Naive thymus-derived CD8-positive, alpha-beta T cell (primary cell): ENCODE results near the gene PHTF2. TPM values are rescaled to one million over a fixed set of nuclear protein-coding genes. Genes with fewer than 3 reads are reported as not detected.

Source experiments
- ATAC-seq, 2 donors: fragments of 150-1000 bp; cut with Tn5 transposase in 1 of 2; sonication (Bioruptor Pico), chemical (Tn5 transposase) in 1 of 2; 1 replicate in 1 of 2; 2 replicates in 1 of 2; pipeline ENCODE4 v1.10.0; 2021; ENCODE audit warnings: mild to moderate bottlenecking in 2 of 2, moderate library complexity in 2 of 2
- POLR2A ChIA-PET: fragments of 350-600 bp; sonication (Branson Sonifier 250); formaldehyde crosslinking; loops from one replicate; lab custom pipeline; 2021; ENCODE audit warnings: antibody characterized with exemption; lab: Charles Lee
- DNase-seq, 10 donors: peaks; one replicate each; pipeline versions ENCODE4 v3.0.0 to v3.0.0-alpha.2; 2020 to 2022
- H3K27ac Mint-ChIP-seq, 10 donors: one replicate each; pipeline ENCODE4 v1.8.0; 2020 to 2022; ENCODE audit warnings: mild to moderate bottlenecking in 10 of 10, mixed read lengths in 10 of 10, moderate library complexity in 4 of 10, inconsistent platforms in 1 of 10
- H3K27me3 Mint-ChIP-seq, 5 donors: one replicate each; pipeline ENCODE4 v1.8.0; 2021 to 2022; ENCODE audit warnings: mixed read lengths in 5 of 5
- H3K36me3 Mint-ChIP-seq, 3 donors: one replicate each; pipeline ENCODE4 v1.8.0; 2020 to 2022; ENCODE audit warnings: mixed read lengths in 3 of 3, mild to moderate bottlenecking in 2 of 3, inconsistent platforms in 1 of 3
- H3K4me1 Mint-ChIP-seq, 4 donors: one replicate each; pipeline ENCODE4 v1.8.0; 2021 to 2022; ENCODE audit warnings: mixed read lengths in 4 of 4
- H3K4me3 Mint-ChIP-seq, 10 donors: one replicate each; pipeline ENCODE4 v1.8.0; 2020 to 2022; ENCODE audit warnings: mild to moderate bottlenecking in 10 of 10, mixed read lengths in 10 of 10, moderate library complexity in 6 of 10, inconsistent platforms in 1 of 10
- H3K9me3 Mint-ChIP-seq, 9 donors: one replicate each; pipeline ENCODE4 v1.8.0; 2020 to 2022; ENCODE audit warnings: mixed read lengths in 9 of 9, mild to moderate bottlenecking in 3 of 9, inconsistent platforms in 1 of 9, moderate library complexity in 1 of 9
- polyA plus RNA-seq, 3 donors: library from polyadenylated mRNA; unstranded; fragments of 300-500 nt; fragmentation: Illumina TruSeq; gene quantifications; one replicate each; pipeline ENCODE4 v1.2.3, GENCODE V29; 2021
- total RNA-seq, 8 experiments: library from RNA in 2 of 8; stranded (reverse) in 2 of 8; gene quantifications; one replicate each; pipeline ENCODE4 v1.2.3 and lab custom pipeline; 2021 to 2026

Gene PHTF2
- total RNA-seq (10 to 100 TPM; 12.3 to 14.8 TPM), polyA plus RNA-seq (1 to 10 TPM; 4.5 to 4.9 (median 4.7) TPM), total RNA-seq (lab: John Stamatoyannopoulos, UW) (17.8 to 23.2 (median 20.2) reads per million in 6 experiments)

GRCh38 chr7:77798394-77799077 is at the start of gene PHTF2, which contains the start of gene TMEM60:
PHTF2 (plus strand) TSS chr7:77798773.
TMEM60 (minus strand) TSS chr7:77798434; CDS start chr7:77794373, 4,061 bp downstream.
- POLR2A ChIA-PET: interaction anchor here (2.0 kb wide), 1 partner anchor 102 kb away, joined by 15 read pairs; the partner anchor contains the start of gene RSBN1L
- Mint-ChIP-seq H3K9me3 (no peaks in the 10 kb centered on the region), H3K27me3 (no peaks in the 10 kb centered on the region), H3K4me1 (peaks cover 28 to 82% (median 78%) of the 10 kb centered on the region in 4 donors), H3K36me3 (peaks cover 2 to 11% (median 4%) of the 10 kb centered on the region in 3 donors), H3K4me3 (peak within 1 kb of the TSS; percentile 88 to 99 (median 97)), H3K27ac (peak within 1 kb of the TSS; percentile 85 to 97 (median 95))
- ATAC-seq (peak; percentile 90 to 92), DNase-seq (peak; percentile 83 to 96 (median 93))

- DNase-seq: no peak
- peaks cover 0 to 60% (median 10%) of the 10 kb centered on the region in 3 donors for H3K36me3 Mint-ChIP-seq
- H3K4me1 Mint-ChIP-seq: peaks cover 23 to 65% (median 61%) of the 10 kb centered on the region in 4 donors
- ATAC-seq: no peak
- no peaks in the 10 kb centered on the region for H3K9me3 Mint-ChIP-seq
- peak overlapping the region in 1 of 10 donors; percentile 30 for H3K4me3 Mint-ChIP-seq
- no peaks in the 10 kb centered on the region for H3K27me3 Mint-ChIP-seq
- POLR2A ChIA-PET: no interaction called here
- peak overlapping the region; percentile 42 to 71 (median 60) for H3K27ac Mint-ChIP-seq
These were observed 46.6 kb upstream of the PHTF2 start for GRCh38 chr7:77752016-77752415.

- Mint-ChIP-seq H3K27me3 (no peaks in the 10 kb centered on the region), H3K4me1 (peaks cover 24 to 62% (median 59%) of the 10 kb centered on the region in 4 donors), H3K27ac (peak overlapping the region in 7 of 10 donors; percentile 3 to 82 (median 55)), H3K36me3 (peaks cover 0 to 59% (median 6%) of the 10 kb centered on the region in 3 donors), H3K9me3 (no peaks in the 10 kb centered on the region), H3K4me3 (peak overlapping the region in 1 of 10 donors; percentile 10)
- ATAC-seq: no peak
- DNase-seq: no peak
- POLR2A ChIA-PET: no interaction called here
These were observed 45.4 kb upstream of the PHTF2 start for GRCh38 chr7:77753173-77753572.

GRCh38 chr7:77757589-77757988 is 41.0 kb upstream of the PHTF2 start:
- peak in 1 of 2 donors; percentile 47 for ATAC-seq
- POLR2A ChIA-PET: no interaction called here
- no peak overlapping the region for H3K4me3 Mint-ChIP-seq
- peak overlapping the region; percentile 3 to 91 (median 71) for H3K27ac Mint-ChIP-seq
- no peaks in the 10 kb centered on the region for H3K27me3 Mint-ChIP-seq
- no peak for DNase-seq
- H3K9me3 Mint-ChIP-seq: no peaks in the 10 kb centered on the region
- H3K36me3 Mint-ChIP-seq: peaks cover 0 to 23% (median 0%) of the 10 kb centered on the region in 3 donors
- H3K4me1 Mint-ChIP-seq: peaks cover 17 to 65% (median 43%) of the 10 kb centered on the region in 4 donors

GRCh38 chr7:77759294-77759889 is 39.2 kb upstream of the PHTF2 start:
- H3K4me1 Mint-ChIP-seq: peaks cover 16 to 63% (median 41%) of the 10 kb centered on the region in 4 donors
- peaks cover 0 to 18% (median 0%) of the 10 kb centered on the region in 3 donors for H3K36me3 Mint-ChIP-seq
- H3K27ac Mint-ChIP-seq: peak overlapping the region in 6 of 10 donors; percentile 3 to 68 (median 37)
- ATAC-seq (peak; percentile 70 to 75), DNase-seq (peak; percentile 36 to 80 (median 71))
- H3K27me3 Mint-ChIP-seq: no peaks in the 10 kb centered on the region
- POLR2A ChIA-PET: no interaction called here
- no peaks in the 10 kb centered on the region for H3K9me3 Mint-ChIP-seq
- no peak overlapping the region for H3K4me3 Mint-ChIP-seq

GRCh38 chr7:77760809-77761453 is 37.6 kb upstream of the PHTF2 start:
- Mint-ChIP-seq H3K27me3 (no peaks in the 10 kb centered on the region), H3K4me3 (no peak overlapping the region), H3K36me3 (peaks cover 0 to 23% (median 0%) of the 10 kb centered on the region in 3 donors), H3K9me3 (no peaks in the 10 kb centered on the region), H3K4me1 (peaks cover 13 to 65% (median 41%) of the 10 kb centered on the region in 4 donors), H3K27ac (peak overlapping the region in 2 of 10 donors; percentile 38 to 51)
- no peak for ATAC-seq
- DNase-seq: no peak
- POLR2A ChIA-PET: no interaction called here

GRCh38 chr7:77765481-77765880 is 33.1 kb upstream of the PHTF2 start:
- no peak for ATAC-seq
- H3K27ac Mint-ChIP-seq: peak overlapping the region in 1 of 10 donors; percentile 12
- peaks cover 0 to 54% (median 4%) of the 10 kb centered on the region in 3 donors for H3K36me3 Mint-ChIP-seq
- POLR2A ChIA-PET: no interaction called here
- H3K27me3 Mint-ChIP-seq: no peaks in the 10 kb centered on the region
- H3K4me1 Mint-ChIP-seq: peaks cover 13 to 35% (median 33%) of the 10 kb centered on the region in 4 donors
- no peaks in the 10 kb centered on the region for H3K9me3 Mint-ChIP-seq
- DNase-seq: no peak
- H3K4me3 Mint-ChIP-seq: no peak overlapping the region

- ATAC-seq (no peak), DNase-seq (no peak)
- Mint-ChIP-seq H3K4me1 (peaks cover 12 to 36% (median 30%) of the 10 kb centered on the region in 4 donors), H3K27me3 (no peaks in the 10 kb centered on the region), H3K27ac (peak overlapping the region in 4 of 10 donors; percentile 11 to 65 (median 40)), H3K4me3 (no peak overlapping the region), H3K9me3 (no peaks in the 10 kb centered on the region), H3K36me3 (peaks cover 0 to 60% (median 4%) of the 10 kb centered on the region in 3 donors)
- POLR2A ChIA-PET: no interaction called here
These were observed 32.4 kb upstream of the PHTF2 start for GRCh38 chr7:77765906-77766800.

GRCh38 chr7:77766801-77767605 is 31.6 kb upstream of the PHTF2 start:
- ATAC-seq: no peak
- DNase-seq: no peak
- no peak overlapping the region for H3K4me3 Mint-ChIP-seq
- H3K4me1 Mint-ChIP-seq: peaks cover 10 to 34% (median 26%) of the 10 kb centered on the region in 4 donors
- no peaks in the 10 kb centered on the region for H3K9me3 Mint-ChIP-seq
- H3K36me3 Mint-ChIP-seq: peaks cover 0 to 68% (median 4%) of the 10 kb centered on the region in 3 donors
- H3K27me3 Mint-ChIP-seq: no peaks in the 10 kb centered on the region
- H3K27ac Mint-ChIP-seq: peak overlapping the region in 9 of 10 donors; percentile 25 to 69 (median 55)
- POLR2A ChIA-PET: no interaction called here

- POLR2A ChIA-PET: no interaction called here
- no peak overlapping the region for H3K27ac Mint-ChIP-seq
These were observed 28.3 kb upstream of the PHTF2 start for GRCh38 chr7:77770316-77770715.

GRCh38 chr7:77771901-77772300 is 26.7 kb upstream of the PHTF2 start:
- POLR2A ChIA-PET: no interaction called here
- Mint-ChIP-seq H3K4me3 (no peak overlapping the region), H3K27ac (peak overlapping the region in 4 of 10 donors; percentile 1 to 36 (median 16)), H3K9me3 (peaks cover 0 to 4% (median 0%) of the 10 kb centered on the region in 9 donors), H3K4me1 (peaks cover 2 to 6% (median 5%) of the 10 kb centered on the region in 4 donors), H3K36me3 (peaks cover 5 to 85% (median 20%) of the 10 kb centered on the region in 3 donors), H3K27me3 (no peaks in the 10 kb centered on the region)
- DNase-seq (no peak), ATAC-seq (no peak)

More at GRCh38 chr7:77770316-77770715, 28.3 kb upstream of the PHTF2 start:
- Mint-ChIP-seq H3K36me3 (peaks cover 0 to 83% (median 7%) of the 10 kb centered on the region in 3 donors), H3K4me3 (no peak overlapping the region), H3K4me1 (peaks cover 3 to 14% (median 8%) of the 10 kb centered on the region in 4 donors), H3K9me3 (no peaks in the 10 kb centered on the region), H3K27me3 (no peaks in the 10 kb centered on the region)
- ATAC-seq (no peak), DNase-seq (no peak)
